NCI-H1417 (cell line): Measurements from ENCODE around the gene DGLUCY.
A peak's percentile ranks its signal among the peaks of the same experiment; 100 is the strongest.
"Not testable (repeated sequence)": the region's sequence is repeated elsewhere in the genome, so short reads cannot be mapped to it uniquely, and the experiment has no call there.

Experiments
- DNase-seq, 3 experiments: peaks; one replicate each; lab custom pipeline; 2025; lab: John Stamatoyannopoulos, UW

Gene DGLUCY

GRCh38 chr14:91258011-91258618, 144.2 kb downstream of the DGLUCY start:
- DNase-seq, result no peak

GRCh38 chr14:91258876-91259275, 145.0 kb downstream of the DGLUCY start:
- no peak for DNase-seq

- DNase-seq, result no peak
These were observed 147.2 kb downstream of the DGLUCY start for GRCh38 chr14:91261115-91261514.

- no peak for DNase-seq
These were observed 148.2 kb downstream of the DGLUCY start for GRCh38 chr14:91261986-91262549.

- DNase-seq, result no peak
These were observed 149.5 kb downstream of the DGLUCY start for GRCh38 chr14:91263329-91263728.

GRCh38 chr14:91264151-91265150, 150.6 kb downstream of the DGLUCY start:
- DNase-seq, result peak in 2 of 3 experiments; percentile 33 to 48

GRCh38 chr14:91265404-91265803, 151.5 kb downstream of the DGLUCY start:
- DNase-seq, result no peak

GRCh38 chr14:91266276-91266675, 152.4 kb downstream of the DGLUCY start:
- not testable (repeated sequence) for DNase-seq

- no peak for DNase-seq
These were observed 154.1 kb downstream of the DGLUCY start for GRCh38 chr14:91267965-91268437.

GRCh38 chr14:91269076-91269991, 155.5 kb downstream of the DGLUCY start:
- no peak for DNase-seq

- DNase-seq, result no peak
These were observed 156.3 kb downstream of the DGLUCY start for GRCh38 chr14:91270188-91270587.

GRCh38 chr14:91270619-91271018, 156.7 kb downstream of the DGLUCY start:
- peak in 1 of 3 experiments; percentile 29 for DNase-seq

- no peak for DNase-seq
These were observed 157.8 kb downstream of the DGLUCY start for GRCh38 chr14:91271639-91272038.

GRCh38 chr14:91272341-91273272, 158.7 kb downstream of the DGLUCY start:
- DNase-seq, result no peak

GRCh38 chr14:91273273-91273884, 159.5 kb downstream of the DGLUCY start:
- DNase-seq, result no peak

GRCh38 chr14:91273885-91274273, 160.0 kb downstream of the DGLUCY start:
- peak in 1 of 3 experiments; percentile 24 for DNase-seq

GRCh38 chr14:91274796-91275195, 160.9 kb downstream of the DGLUCY start:
- no peak for DNase-seq
